Measurements from ENCODE around the gene PTPRF.

The PTPRF gene

GRCh38 chr1:43582162-43582566 lies 51.5 kb downstream of the PTPRF start:
- DNase-seq (ENCODE audit: low spot score) = no peak

GRCh38 chr1:43583058-43583457 lies 52.4 kb downstream of the PTPRF start:
- no peak for DNase-seq (ENCODE audit: low spot score)

GRCh38 chr1:43584204-43584603 lies 53.5 kb downstream of the PTPRF start:
- DNase-seq (ENCODE audit: low spot score) = no peak

GRCh38 chr1:43585557-43585956 lies 54.9 kb downstream of the PTPRF start:
- no peak for DNase-seq (ENCODE audit: low spot score)

- no peak for DNase-seq (ENCODE audit: low spot score)
Observed at GRCh38 chr1:43586136-43586731, 55.6 kb downstream of the PTPRF start.

- DNase-seq (ENCODE audit: low spot score) = no peak
Observed at GRCh38 chr1:43587001-43587400, 56.3 kb downstream of the PTPRF start.

GRCh38 chr1:43587594-43587993 lies 56.9 kb downstream of the PTPRF start:
- no peak for DNase-seq (ENCODE audit: low spot score)

GRCh38 chr1:43588592-43588991 lies 57.9 kb downstream of the PTPRF start:
- DNase-seq (ENCODE audit: low spot score) = no peak

GRCh38 chr1:43590388-43590925 lies 59.8 kb downstream of the PTPRF start:
- DNase-seq (ENCODE audit: low spot score) = no peak

- no peak for DNase-seq (ENCODE audit: low spot score)
Observed at GRCh38 chr1:43591181-43591580, 60.5 kb downstream of the PTPRF start.

- DNase-seq (ENCODE audit: low spot score) = no peak
Observed at GRCh38 chr1:43592051-43592665, 61.5 kb downstream of the PTPRF start.

GRCh38 chr1:43592974-43593683 lies 62.4 kb downstream of the PTPRF start:
- DNase-seq (ENCODE audit: low spot score) = no peak

- DNase-seq (ENCODE audit: low spot score) = no peak
Observed at GRCh38 chr1:43596579-43596978, 65.9 kb downstream of the PTPRF start.

GRCh38 chr1:43597028-43597427 lies 66.3 kb downstream of the PTPRF start:
- no peak for DNase-seq (ENCODE audit: low spot score)

- no peak for DNase-seq (ENCODE audit: low spot score)
Observed at GRCh38 chr1:43597721-43598120, 67.0 kb downstream of the PTPRF start.

GRCh38 chr1:43598622-43599021 lies 67.9 kb downstream of the PTPRF start:
- no peak for DNase-seq (ENCODE audit: low spot score)

GRCh38 chr1:43600033-43601020 lies 69.6 kb downstream of the PTPRF start:
- no peak for DNase-seq (ENCODE audit: low spot score)

- peak; percentile 16 for DNase-seq (ENCODE audit: low spot score)
Observed at GRCh38 chr1:43602990-43603389, 72.3 kb downstream of the PTPRF start.

GRCh38 chr1:43604192-43604591 lies 73.5 kb downstream of the PTPRF start:
- DNase-seq (ENCODE audit: low spot score) = no peak

- no peak for DNase-seq (ENCODE audit: low spot score)
Observed at GRCh38 chr1:43605157-43605556, 74.5 kb downstream of the PTPRF start.

- no peak for DNase-seq (ENCODE audit: low spot score)
Observed at GRCh38 chr1:43605766-43606165, 75.1 kb downstream of the PTPRF start.

- DNase-seq (ENCODE audit: low spot score) = no peak
Observed at GRCh38 chr1:43606624-43607023, 75.9 kb downstream of the PTPRF start.
